ENCODE results near the gene DFFB. TPM values are rescaled to one million over a fixed set of nuclear protein-coding genes. Genes with fewer than 3 reads are reported as not detected.

The DFFB gene
- total RNA-seq, 4 donors from 2014 or later = 1.3 to 3.6 (median 3.1) TPM

DNA sequence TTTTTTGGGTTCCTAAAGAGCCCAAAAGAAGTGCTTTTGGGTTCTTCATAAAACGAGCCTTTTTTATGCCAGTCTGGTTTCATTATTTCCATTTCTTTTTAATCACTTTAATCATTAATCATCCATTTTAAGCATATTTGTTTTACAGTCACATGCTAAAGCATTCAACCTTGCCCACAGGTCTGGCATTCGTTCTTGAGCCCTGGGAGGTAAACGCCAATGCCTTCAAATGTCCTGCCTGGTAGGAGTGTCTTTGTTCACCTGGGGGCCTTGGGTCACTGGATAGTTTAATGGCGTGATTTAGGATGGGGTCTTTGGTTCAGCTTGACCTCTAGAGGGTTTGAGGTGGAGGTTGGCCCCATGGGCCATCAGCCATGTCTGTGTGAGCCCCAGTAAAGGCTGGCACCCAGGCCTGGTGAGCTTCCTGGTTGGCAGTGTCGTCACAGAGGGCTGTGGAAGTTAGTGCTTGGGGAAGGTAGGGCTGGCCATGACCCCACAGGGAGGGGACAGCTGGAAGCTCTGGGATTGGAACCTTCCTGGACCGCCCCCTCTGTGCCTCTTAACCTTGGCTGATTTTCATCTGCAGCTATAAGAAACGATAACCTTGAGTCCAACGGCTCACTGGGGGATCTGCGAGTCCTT, 22.6 kb downstream of the DFFB start:
- no peak overlapping the region for H3K27ac ChIP-seq
- H3K4me3 ChIP-seq = no peak overlapping the region
- H3K27me3 ChIP-seq = no peaks in the 10 kb centered on the region
- in situ Hi-C loops (cut with MboI; ENCODE audit: low sequenced_read_pairs in 4 of 4) (loop anchor here in 1 of 4 donors (25.0 kb wide), 1 partner anchor 93 kb away; the partner anchor contains the start of gene LRRC47), intact Hi-C loops (cut with DNase I; ENCODE audit: low total_unique reads) (no loop called here)
- H3K36me3 ChIP-seq = peaks cover 0 to 59% of the 10 kb centered on the region in 2 donors
- DNase-seq (no peak), ATAC-seq (no peak)
- H3K9me3 ChIP-seq = peaks cover 0 to 6% (median 4%) of the 10 kb centered on the region in 3 donors
- H3K4me1 ChIP-seq = no peaks in the 10 kb centered on the region
- no peak for TF ChIP-seq POLR2A (IDR thresholded peaks at IDR 0.05)
- TF ChIP-seq, protein P1, sequence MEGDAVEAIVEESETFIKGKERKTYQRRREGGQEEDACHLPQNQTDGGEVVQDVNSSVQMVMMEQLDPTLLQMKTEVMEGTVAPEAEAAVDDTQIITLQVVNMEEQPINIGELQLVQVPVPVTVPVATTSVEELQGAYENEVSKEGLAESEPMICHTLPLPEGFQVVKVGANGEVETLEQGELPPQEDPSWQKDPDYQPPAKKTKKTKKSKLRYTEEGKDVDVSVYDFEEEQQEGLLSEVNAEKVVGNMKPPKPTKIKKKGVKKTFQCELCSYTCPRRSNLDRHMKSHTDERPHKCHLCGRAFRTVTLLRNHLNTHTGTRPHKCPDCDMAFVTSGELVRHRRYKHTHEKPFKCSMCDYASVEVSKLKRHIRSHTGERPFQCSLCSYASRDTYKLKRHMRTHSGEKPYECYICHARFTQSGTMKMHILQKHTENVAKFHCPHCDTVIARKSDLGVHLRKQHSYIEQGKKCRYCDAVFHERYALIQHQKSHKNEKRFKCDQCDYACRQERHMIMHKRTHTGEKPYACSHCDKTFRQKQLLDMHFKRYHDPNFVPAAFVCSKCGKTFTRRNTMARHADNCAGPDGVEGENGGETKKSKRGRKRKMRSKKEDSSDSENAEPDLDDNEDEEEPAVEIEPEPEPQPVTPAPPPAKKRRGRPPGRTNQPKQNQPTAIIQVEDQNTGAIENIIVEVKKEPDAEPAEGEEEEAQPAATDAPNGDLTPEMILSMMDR (IDR thresholded peaks at IDR 0.05 in 4 of 5, conservative IDR thresholded peaks at IDR 0.05 in 1 of 5) = no peak

DNA sequence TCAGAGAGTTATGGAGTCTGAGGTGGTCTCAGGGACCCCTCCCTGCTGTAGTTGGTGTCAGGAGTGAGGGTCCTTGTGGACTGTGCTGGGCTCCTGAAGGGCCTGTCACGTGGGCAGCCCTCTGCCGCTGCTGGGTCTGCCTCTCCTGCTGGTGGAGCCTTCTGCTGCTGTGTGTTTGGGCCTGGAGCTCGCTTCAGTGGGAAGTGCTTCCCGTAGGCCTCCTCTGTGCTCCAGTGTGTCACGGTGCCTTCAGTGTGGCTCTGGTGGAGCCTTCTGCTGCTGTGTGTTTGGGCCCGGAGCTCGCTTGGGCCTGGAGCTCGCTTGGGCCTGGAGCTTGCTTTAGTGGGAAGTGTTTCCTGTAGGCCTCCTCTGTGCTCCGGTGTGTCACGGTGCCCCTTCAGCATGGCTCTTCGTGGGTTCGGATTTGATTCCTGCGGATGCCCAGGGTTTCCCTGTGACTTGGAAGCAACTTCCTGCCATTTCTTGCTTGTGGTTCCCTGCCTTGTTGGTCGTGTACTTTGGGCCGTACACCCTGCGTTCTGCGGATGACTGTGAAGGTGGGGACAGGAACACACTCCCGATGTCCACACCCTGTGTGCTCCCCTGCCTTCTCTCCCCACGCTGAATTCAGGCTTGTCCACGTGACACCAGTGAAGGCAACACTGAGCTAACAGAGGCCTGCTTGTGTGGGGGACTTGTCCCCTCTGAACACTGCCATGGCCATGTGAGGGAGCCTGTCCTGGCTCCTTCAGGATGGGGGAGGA, 23.3 kb downstream of the DFFB start:
- Histone ChIP-seq H3K4me1 (no peaks in the 10 kb centered on the region), H3K9me3 (peaks cover 0 to 6% (median 4%) of the 10 kb centered on the region in 3 donors), H3K27me3 (no peaks in the 10 kb centered on the region), H3K27ac (no peak overlapping the region), H3K36me3 (peaks cover 0 to 58% of the 10 kb centered on the region in 2 donors), H3K4me3 (no peak overlapping the region)
- intact Hi-C loops (cut with DNase I; ENCODE audit: low total_unique reads) (no loop called here), in situ Hi-C loops (cut with MboI; ENCODE audit: low sequenced_read_pairs in 4 of 4) (loop anchor here in 1 of 4 donors (25.0 kb wide), 1 partner anchor 93 kb away; the partner anchor contains the start of gene LRRC47)
- TF ChIP-seq, protein P1 (IDR thresholded peaks at IDR 0.05 in 4 of 5, conservative IDR thresholded peaks at IDR 0.05 in 1 of 5) = no peak
- no peak for TF ChIP-seq POLR2A (IDR thresholded peaks at IDR 0.05)
- ATAC-seq (no peak), DNase-seq (no peak)

DNA sequence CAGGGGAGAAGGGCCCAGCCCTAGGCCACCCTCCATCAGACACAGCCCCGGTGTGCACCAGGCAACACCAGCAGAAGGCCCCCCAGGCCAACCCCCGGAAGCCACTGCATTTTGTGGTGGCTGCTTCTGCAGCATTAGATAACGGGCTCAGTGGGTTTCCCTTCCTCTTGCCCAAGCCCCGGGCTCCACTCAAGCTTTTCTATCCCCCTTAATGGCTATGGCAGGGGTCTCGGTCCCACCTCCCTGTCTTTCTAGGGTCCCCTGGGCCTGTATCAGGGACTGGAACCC, 23.9 kb downstream of the DFFB start:
- intact Hi-C loops (cut with DNase I; ENCODE audit: low total_unique reads) = no loop called here
- no peak for TF ChIP-seq POLR2A (IDR thresholded peaks at IDR 0.05)
- TF ChIP-seq, protein P1 (IDR thresholded peaks at IDR 0.05 in 4 of 5, conservative IDR thresholded peaks at IDR 0.05 in 1 of 5) = no peak
- H3K4me3 ChIP-seq = no peak overlapping the region
- in situ Hi-C loops (cut with MboI; ENCODE audit: low sequenced_read_pairs in 4 of 4) = loop anchor here in 1 of 4 donors (25.0 kb wide), 1 partner anchor 94 kb away; the partner anchor contains the start of gene LRRC47
- H3K9me3 ChIP-seq = peaks cover 0 to 6% (median 4%) of the 10 kb centered on the region in 3 donors
- no peaks in the 10 kb centered on the region for H3K4me1 ChIP-seq
- no peak for ATAC-seq
- no peaks in the 10 kb centered on the region for H3K27me3 ChIP-seq
- H3K36me3 ChIP-seq = peaks cover 0 to 58% of the 10 kb centered on the region in 2 donors
- no peak for DNase-seq
- H3K27ac ChIP-seq = no peak overlapping the region

DNA sequence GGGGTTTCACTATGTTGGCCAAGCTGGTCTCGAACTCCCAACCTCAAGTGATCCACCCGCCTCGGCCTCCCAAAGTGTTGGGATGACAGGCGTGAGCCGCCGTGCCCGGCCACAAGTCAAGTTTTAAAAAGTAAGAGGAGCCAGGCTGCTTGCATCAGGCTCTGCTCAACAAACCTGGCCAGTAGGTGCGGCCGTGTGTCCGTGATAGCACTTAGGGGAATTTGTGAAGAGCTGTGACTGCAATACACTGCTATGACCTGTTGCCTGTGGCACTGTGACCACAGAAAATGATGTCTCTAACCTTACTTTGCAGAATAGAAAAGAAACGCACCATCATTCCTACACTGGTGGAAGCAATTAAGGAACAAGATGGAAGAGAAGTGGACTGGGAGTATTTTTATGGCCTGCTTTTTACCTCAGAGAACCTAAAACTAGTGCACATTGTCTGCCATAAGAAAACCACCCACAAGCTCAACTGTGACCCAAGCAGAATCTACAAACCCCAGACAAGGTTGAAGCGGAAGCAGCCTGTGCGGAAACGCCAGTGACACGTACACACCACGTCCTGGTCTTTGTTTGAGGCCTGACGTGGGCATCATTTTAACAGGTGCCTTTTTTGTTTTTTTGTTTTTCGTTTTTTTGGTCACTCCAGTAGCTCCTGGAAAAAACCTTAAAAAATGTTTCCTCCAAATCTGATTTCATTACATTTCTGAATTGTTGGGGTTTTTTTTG, 26.1 kb downstream of the DFFB start:
- TF ChIP-seq, protein P1 (IDR thresholded peaks at IDR 0.05 in 4 of 5, conservative IDR thresholded peaks at IDR 0.05 in 1 of 5) = no peak
- TF ChIP-seq POLR2A (IDR thresholded peaks at IDR 0.05) = no peak
- no peak for DNase-seq

More for the DNA sequence above, 26.1 kb downstream of the DFFB start:
- Histone ChIP-seq H3K9me3 (peaks cover 0 to 6% (median 4%) of the 10 kb centered on the region in 3 donors), H3K4me3 (no peak overlapping the region), H3K36me3 (peaks cover 0 to 61% of the 10 kb centered on the region in 2 donors), H3K27ac (no peak overlapping the region), H3K27me3 (no peaks in the 10 kb centered on the region), H3K4me1 (no peaks in the 10 kb centered on the region)
- in situ Hi-C loops (cut with MboI; ENCODE audit: low sequenced_read_pairs in 4 of 4) (loop anchor here in 1 of 4 donors (25.0 kb wide), 1 partner anchor 96 kb away; the partner anchor contains the start of gene LRRC47), intact Hi-C loops (cut with DNase I; ENCODE audit: low total_unique reads) (no loop called here)
- no peak for ATAC-seq
